Progenitor cell of endocrine pancreas (in vitro differentiated cells): ENCODE data around the gene ECM2. TPM values are rescaled to one million over a fixed set of nuclear protein-coding genes. Genes with fewer than 3 reads are reported as not detected.

Source experiments
- DNase-seq: peaks from one replicate; pipeline ENCODE4 v3.0.0; 2021; ENCODE audit warnings: low spot score; ENCODE audit not compliant: unreplicated experiment
- H3K27ac Mint-ChIP-seq: 2 replicates; pipeline ENCODE4 v1.8.0; 2021; ENCODE audit warnings: mild to moderate bottlenecking, moderate library complexity, mixed read lengths
- H3K27me3 Mint-ChIP-seq: 2 replicates; pipeline ENCODE4 v1.8.0; 2021; ENCODE audit warnings: mixed read lengths
- H3K36me3 Mint-ChIP-seq: 2 replicates; pipeline ENCODE4 v1.8.0; 2022; ENCODE audit warnings: mixed read lengths; ENCODE audit not compliant: insufficient read depth
- H3K4me1 Mint-ChIP-seq: 2 replicates; pipeline ENCODE4 v1.8.0; 2021; ENCODE audit warnings: low read depth, mixed read lengths
- H3K4me3 Mint-ChIP-seq: 2 replicates; pipeline ENCODE4 v1.8.0; 2021; ENCODE audit warnings: low read depth, mild to moderate bottlenecking, moderate library complexity, mixed read lengths
- H3K9me3 Mint-ChIP-seq: 2 replicates; pipeline ENCODE4 v1.8.0; 2021; ENCODE audit warnings: low read depth, mixed read lengths
- total RNA-seq: library from RNA; stranded (reverse); gene quantifications from 2 replicates; pipeline ENCODE4 v1.2.1, GENCODE V29; 2021
- TF ChIP-seq, protein P1 (sequence below): fragments of 200-600 bp; sonication (generic); IDR thresholded peaks from one replicate; pipeline ENCODE4 v1.5.0; 2021; ENCODE audit warnings: antibody characterized with exemption, mild to moderate bottlenecking; ENCODE audit not compliant: unreplicated experiment

The ECM2 gene
- total RNA-seq, 1 donor from 2014 or later = 0.77 TPM

DNA sequence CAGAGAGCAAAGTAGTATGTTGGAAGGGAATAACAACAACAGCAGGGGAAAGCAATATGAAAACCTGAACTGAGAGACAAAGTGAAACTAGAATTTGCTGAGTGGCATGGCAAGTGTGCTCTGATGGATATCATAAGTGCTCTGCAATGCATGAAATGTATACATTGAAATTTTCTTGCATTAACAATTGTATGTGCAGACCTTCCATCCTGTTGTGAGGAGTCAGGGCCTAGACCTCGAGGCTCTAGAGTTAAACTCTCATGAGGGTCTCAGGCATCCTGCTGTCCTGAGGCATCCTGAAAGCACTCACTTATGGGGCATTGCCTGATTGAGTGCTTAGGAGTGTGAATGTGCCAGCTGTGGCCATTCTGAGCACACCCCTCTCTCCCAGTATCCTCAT, 1.1 kb downstream of the ECM2 start:
- H3K4me1 Mint-ChIP-seq = peaks cover 10% of the 10 kb centered on the region
- H3K36me3 Mint-ChIP-seq = no peaks in the 10 kb centered on the region
- TF ChIP-seq, protein P1, sequence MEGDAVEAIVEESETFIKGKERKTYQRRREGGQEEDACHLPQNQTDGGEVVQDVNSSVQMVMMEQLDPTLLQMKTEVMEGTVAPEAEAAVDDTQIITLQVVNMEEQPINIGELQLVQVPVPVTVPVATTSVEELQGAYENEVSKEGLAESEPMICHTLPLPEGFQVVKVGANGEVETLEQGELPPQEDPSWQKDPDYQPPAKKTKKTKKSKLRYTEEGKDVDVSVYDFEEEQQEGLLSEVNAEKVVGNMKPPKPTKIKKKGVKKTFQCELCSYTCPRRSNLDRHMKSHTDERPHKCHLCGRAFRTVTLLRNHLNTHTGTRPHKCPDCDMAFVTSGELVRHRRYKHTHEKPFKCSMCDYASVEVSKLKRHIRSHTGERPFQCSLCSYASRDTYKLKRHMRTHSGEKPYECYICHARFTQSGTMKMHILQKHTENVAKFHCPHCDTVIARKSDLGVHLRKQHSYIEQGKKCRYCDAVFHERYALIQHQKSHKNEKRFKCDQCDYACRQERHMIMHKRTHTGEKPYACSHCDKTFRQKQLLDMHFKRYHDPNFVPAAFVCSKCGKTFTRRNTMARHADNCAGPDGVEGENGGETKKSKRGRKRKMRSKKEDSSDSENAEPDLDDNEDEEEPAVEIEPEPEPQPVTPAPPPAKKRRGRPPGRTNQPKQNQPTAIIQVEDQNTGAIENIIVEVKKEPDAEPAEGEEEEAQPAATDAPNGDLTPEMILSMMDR = no peak
- H3K4me3 Mint-ChIP-seq = no peak overlapping the region
- H3K27ac Mint-ChIP-seq = no peak overlapping the region
- H3K9me3 Mint-ChIP-seq = no peaks in the 10 kb centered on the region
- no peaks in the 10 kb centered on the region for H3K27me3 Mint-ChIP-seq
- DNase-seq = no peak

DNA sequence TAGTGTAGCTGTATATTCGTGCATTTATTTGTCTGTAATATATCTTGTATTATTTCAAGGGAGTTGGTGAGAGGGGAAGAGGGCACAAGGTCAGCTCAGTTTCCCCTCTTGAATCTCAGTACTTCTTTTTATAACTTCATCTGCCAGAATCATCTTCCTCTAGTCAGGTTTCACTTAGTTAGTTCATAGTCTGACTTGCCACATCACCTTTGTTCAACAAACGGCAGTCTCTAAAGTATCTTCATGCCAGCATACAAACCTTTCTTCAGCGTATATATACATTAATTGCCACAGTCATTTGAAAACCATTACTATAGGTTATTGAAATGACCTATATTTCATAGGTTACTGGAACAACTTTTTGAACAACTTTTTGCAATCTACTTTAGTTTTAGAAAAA, 1.6 kb downstream of the ECM2 start:
- peak overlapping the region; percentile 17 for H3K27ac Mint-ChIP-seq
- no peaks in the 10 kb centered on the region for H3K9me3 Mint-ChIP-seq
- no peak for DNase-seq
- TF ChIP-seq, protein P1 = no peak
- H3K36me3 Mint-ChIP-seq = no peaks in the 10 kb centered on the region
- no peak overlapping the region for H3K4me3 Mint-ChIP-seq
- H3K27me3 Mint-ChIP-seq = no peaks in the 10 kb centered on the region
- H3K4me1 Mint-ChIP-seq = peaks cover 10% of the 10 kb centered on the region

DNA sequence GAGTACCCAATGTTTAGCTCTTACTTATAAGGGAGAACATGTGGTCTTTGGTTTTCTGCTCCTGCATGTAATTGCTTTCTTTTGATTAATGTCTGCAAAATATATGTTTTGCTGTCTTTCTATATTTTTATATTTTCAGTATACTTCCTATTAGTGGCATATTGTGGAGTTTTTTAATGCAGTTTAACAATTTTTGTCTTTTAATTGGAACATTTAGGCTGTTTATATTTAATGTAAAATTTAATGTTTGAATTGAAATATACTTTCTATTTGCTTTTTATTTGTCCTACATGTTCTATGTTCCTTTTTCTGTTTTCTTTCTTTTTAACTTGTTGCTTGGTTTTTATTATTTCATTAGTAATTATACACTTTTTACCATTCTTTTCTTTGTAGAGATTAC, 4.9 kb downstream of the ECM2 start:
- no peak overlapping the region for H3K4me3 Mint-ChIP-seq
- no peaks in the 10 kb centered on the region for H3K27me3 Mint-ChIP-seq
- DNase-seq = no peak
- no peaks in the 10 kb centered on the region for H3K9me3 Mint-ChIP-seq
- H3K4me1 Mint-ChIP-seq = peaks cover 4% of the 10 kb centered on the region
- H3K27ac Mint-ChIP-seq = no peak overlapping the region
- no peaks in the 10 kb centered on the region for H3K36me3 Mint-ChIP-seq
- TF ChIP-seq, protein P1 = no peak

DNA sequence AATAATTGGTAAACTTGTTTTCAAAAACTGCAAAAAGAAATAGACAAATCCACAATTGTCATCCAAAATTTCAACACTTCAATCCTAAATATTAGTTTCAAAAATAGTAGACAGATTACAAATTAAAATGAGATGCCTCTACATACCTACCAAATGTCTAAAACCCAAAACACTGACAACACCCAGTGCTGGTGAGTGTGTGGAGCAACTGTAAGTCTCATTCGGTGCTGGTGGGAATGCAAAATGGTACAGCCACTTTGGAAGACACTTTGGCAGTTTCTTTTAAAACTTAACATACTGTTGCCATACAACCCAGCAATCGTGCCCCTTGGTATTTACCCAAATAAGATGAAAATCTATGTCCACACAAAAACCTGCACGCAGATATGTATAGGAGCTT, 6.7 kb downstream of the ECM2 start:
- H3K4me3 Mint-ChIP-seq = no peak overlapping the region
- no peak for DNase-seq
- no peaks in the 10 kb centered on the region for H3K27me3 Mint-ChIP-seq
- H3K9me3 Mint-ChIP-seq = no peaks in the 10 kb centered on the region
- TF ChIP-seq, protein P1 = no peak
- H3K27ac Mint-ChIP-seq = no peak overlapping the region
- H3K4me1 Mint-ChIP-seq = no peaks in the 10 kb centered on the region
- H3K36me3 Mint-ChIP-seq = no peaks in the 10 kb centered on the region

DNA sequence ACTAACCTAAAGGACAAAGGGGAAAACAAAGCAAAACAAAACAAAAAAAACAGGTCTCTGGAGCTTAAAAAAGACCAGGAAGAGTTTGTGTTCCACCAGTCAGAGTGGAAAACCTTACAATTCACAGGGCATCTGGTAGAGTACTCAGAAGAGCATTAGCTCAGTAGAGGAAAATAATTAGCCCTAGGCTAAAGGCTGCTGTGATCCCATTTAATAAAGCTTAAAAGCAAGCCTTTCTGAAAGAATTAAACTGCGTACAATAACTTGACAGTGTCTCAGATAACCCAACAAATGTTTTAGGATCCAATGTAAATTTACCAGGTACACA, 7.3 kb downstream of the ECM2 start:
- H3K4me3 Mint-ChIP-seq = no peak overlapping the region
- no peak for DNase-seq
- TF ChIP-seq, protein P1 = no peak
- no peaks in the 10 kb centered on the region for H3K27me3 Mint-ChIP-seq
- H3K36me3 Mint-ChIP-seq = no peaks in the 10 kb centered on the region
- H3K4me1 Mint-ChIP-seq = peaks cover 1% of the 10 kb centered on the region
- no peaks in the 10 kb centered on the region for H3K9me3 Mint-ChIP-seq
- no peak overlapping the region for H3K27ac Mint-ChIP-seq
